Measurements from ENCODE around the gene MSRB1.

MSRB1 gene

DNA sequence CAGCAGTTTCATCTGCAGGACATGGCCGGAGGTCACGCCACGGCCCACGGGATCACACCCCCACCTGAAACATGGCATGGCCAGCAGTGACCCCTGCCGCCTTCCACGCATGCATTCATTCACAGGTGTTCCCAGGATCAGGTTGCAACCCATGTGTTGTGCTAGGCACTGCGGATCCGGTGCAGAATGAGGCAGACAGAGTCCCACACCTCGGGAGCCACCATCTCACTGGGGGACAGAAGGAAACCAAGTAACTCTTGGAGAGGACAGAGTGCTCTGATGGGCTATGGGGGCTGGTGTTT, 4.3 kb upstream of the MSRB1 start:
- Histone ChIP-seq H3K4me3 (ENCODE audit: low read length) (no peak overlapping the region), H3K27me3 (ENCODE audit: low read depth, low read length) (no peaks in the 10 kb centered on the region), H3K4me2 (ENCODE audit: low read length) (no peak overlapping the region), H3K27ac (ENCODE audit: low read length) (no peak overlapping the region), H3K9ac (ENCODE audit: low read length) (no peak overlapping the region), H4K20me1 (ENCODE audit: insufficient read depth, low read length) (no peaks in the 10 kb centered on the region), H2AFZ (ENCODE audit: low read depth, low read length) (no peak overlapping the region), H3K4me1 (ENCODE audit: low read length) (peaks cover 6% of the 10 kb centered on the region), H3K36me3 (replicated peaks; ENCODE audit: low read depth, low read length) (no peaks in the 10 kb centered on the region), H3K79me2 (ENCODE audit: low read length) (peaks cover 7% of the 10 kb centered on the region), H3K9me3 (ENCODE audit: insufficient read depth, low read length) (no peaks in the 10 kb centered on the region)
- TF ChIP-seq EZH2phosphoT487 (IDR thresholded peaks at IDR 0.05; ENCODE audit: low read depth), result no peak
- no peak for TF ChIP-seq CTCF (IDR thresholded peaks at IDR 0.05; ENCODE audit: low read depth, low read length)

GRCh38 chr16:1946495-1947368, 3.7 kb upstream of the MSRB1 start:
- no peak overlapping the region for H3K27ac ChIP-seq (ENCODE audit: low read length)
- H3K4me1 ChIP-seq (ENCODE audit: low read length), result peaks cover 11% of the 10 kb centered on the region
- H2AFZ ChIP-seq (ENCODE audit: low read depth, low read length), result no peak overlapping the region
- no peaks in the 10 kb centered on the region for H3K9me3 ChIP-seq (ENCODE audit: insufficient read depth, low read length)
- peaks cover under 1% of the 10 kb centered on the region; the same call in 1 of the 2 replicates for H4K20me1 ChIP-seq (ENCODE audit: insufficient read depth, low read length)
- H3K27me3 ChIP-seq (ENCODE audit: low read depth, low read length), result no peaks in the 10 kb centered on the region
- H3K36me3 ChIP-seq (replicated peaks; ENCODE audit: low read depth, low read length), result no peaks in the 10 kb centered on the region
- H3K79me2 ChIP-seq (ENCODE audit: low read length), result peaks cover 13% of the 10 kb centered on the region
- H3K4me3 ChIP-seq (ENCODE audit: low read length), result no peak overlapping the region
- TF ChIP-seq CTCF (IDR thresholded peaks at IDR 0.05; ENCODE audit: low read depth, low read length) (no peak), EZH2phosphoT487 (IDR thresholded peaks at IDR 0.05; ENCODE audit: low read depth) (no peak)
- no peak overlapping the region for H3K4me2 ChIP-seq (ENCODE audit: low read length)
- H3K9ac ChIP-seq (ENCODE audit: low read length), result no peak overlapping the region

GRCh38 chr16:1945559-1946391, 2.8 kb upstream of the MSRB1 start:
- TF ChIP-seq CTCF (IDR thresholded peaks at IDR 0.05; ENCODE audit: low read depth, low read length), result no peak
- no peak for TF ChIP-seq EZH2phosphoT487 (IDR thresholded peaks at IDR 0.05; ENCODE audit: low read depth)
- Histone ChIP-seq H3K27ac (ENCODE audit: low read length) (no peak overlapping the region), H3K27me3 (ENCODE audit: low read depth, low read length) (no peaks in the 10 kb centered on the region), H4K20me1 (ENCODE audit: insufficient read depth, low read length) (peaks cover 9% of the 10 kb centered on the region), H2AFZ (ENCODE audit: low read depth, low read length) (no peak overlapping the region), H3K9me3 (ENCODE audit: insufficient read depth, low read length) (no peaks in the 10 kb centered on the region), H3K79me2 (ENCODE audit: low read length) (peaks cover 19% of the 10 kb centered on the region), H3K4me3 (ENCODE audit: low read length) (no peak overlapping the region), H3K4me2 (ENCODE audit: low read length) (no peak overlapping the region), H3K36me3 (replicated peaks; ENCODE audit: low read depth, low read length) (peaks cover 5% of the 10 kb centered on the region), H3K9ac (ENCODE audit: low read length) (no peak overlapping the region), H3K4me1 (ENCODE audit: low read length) (peaks cover 21% of the 10 kb centered on the region)

- H3K4me2 ChIP-seq (ENCODE audit: low read length), result no peak overlapping the region
- H3K36me3 ChIP-seq (replicated peaks; ENCODE audit: low read depth, low read length), result peaks cover 10% of the 10 kb centered on the region
- TF ChIP-seq CTCF (IDR thresholded peaks at IDR 0.05; ENCODE audit: low read depth, low read length) (no peak), EZH2phosphoT487 (IDR thresholded peaks at IDR 0.05; ENCODE audit: low read depth) (no peak)
- H3K9me3 ChIP-seq (ENCODE audit: insufficient read depth, low read length), result no peaks in the 10 kb centered on the region
- no peak overlapping the region for H2AFZ ChIP-seq (ENCODE audit: low read depth, low read length)
- no peaks in the 10 kb centered on the region for H3K27me3 ChIP-seq (ENCODE audit: low read depth, low read length)
- no peak overlapping the region for H3K27ac ChIP-seq (ENCODE audit: low read length)
- peaks cover 27% of the 10 kb centered on the region for H3K4me1 ChIP-seq (ENCODE audit: low read length)
- H3K79me2 ChIP-seq (ENCODE audit: low read length), result peaks cover 19% of the 10 kb centered on the region
- H3K4me3 ChIP-seq (ENCODE audit: low read length), result no peak overlapping the region
- H4K20me1 ChIP-seq (ENCODE audit: insufficient read depth, low read length), result peaks cover 15% of the 10 kb centered on the region
- no peak overlapping the region for H3K9ac ChIP-seq (ENCODE audit: low read length)
Observed at GRCh38 chr16:1944612-1945199, 1.7 kb upstream of the MSRB1 start.
